Measurements from ENCODE around the gene TMEM97.
"Not testable (repeated sequence)": the region's sequence is repeated elsewhere in the genome, so short reads cannot be mapped to it uniquely, and the experiment has no call there.

TMEM97 gene

GRCh38 chr17:28335959-28336871 lies 17.2 kb downstream of the TMEM97 start:
- in situ Hi-C loops (cut with MboI; ENCODE audit: low sequenced_read_pairs): no loop called here

GRCh38 chr17:28338056-28338768 lies 19.2 kb downstream of the TMEM97 start:
- in situ Hi-C loops (cut with MboI; ENCODE audit: low sequenced_read_pairs): no loop called here

GRCh38 chr17:28338769-28339212 lies 19.8 kb downstream of the TMEM97 start:
- in situ Hi-C loops (cut with MboI; ENCODE audit: low sequenced_read_pairs): not testable (repeated sequence)

GRCh38 chr17:28339431-28339830 lies 20.4 kb downstream of the TMEM97 start:
- in situ Hi-C loops (cut with MboI; ENCODE audit: low sequenced_read_pairs): no loop called here

GRCh38 chr17:28340374-28340773 lies 21.4 kb downstream of the TMEM97 start:
- in situ Hi-C loops (cut with MboI; ENCODE audit: low sequenced_read_pairs): no loop called here

- in situ Hi-C loops (cut with MboI; ENCODE audit: low sequenced_read_pairs): no loop called here
Measured at GRCh38 chr17:28341516-28341915, 22.5 kb downstream of the TMEM97 start.

GRCh38 chr17:28342313-28342712 lies 23.3 kb downstream of the TMEM97 start:
- in situ Hi-C loops (cut with MboI; ENCODE audit: low sequenced_read_pairs): no loop called here

GRCh38 chr17:28343491-28343932 lies 24.5 kb downstream of the TMEM97 start:
- in situ Hi-C loops (cut with MboI; ENCODE audit: low sequenced_read_pairs): no loop called here

- in situ Hi-C loops (cut with MboI; ENCODE audit: low sequenced_read_pairs): no loop called here
Measured at GRCh38 chr17:28344011-28344410, 25.0 kb downstream of the TMEM97 start.

GRCh38 chr17:28344435-28344901 lies 25.5 kb downstream of the TMEM97 start:
- in situ Hi-C loops (cut with MboI; ENCODE audit: low sequenced_read_pairs): no loop called here

GRCh38 chr17:28345419-28346198 lies 26.6 kb downstream of the TMEM97 start:
- in situ Hi-C loops (cut with MboI; ENCODE audit: low sequenced_read_pairs): no loop called here

GRCh38 chr17:28346199-28346580 lies 27.2 kb downstream of the TMEM97 start:
- in situ Hi-C loops (cut with MboI; ENCODE audit: low sequenced_read_pairs): no loop called here

GRCh38 chr17:28346746-28347246 lies 27.8 kb downstream of the TMEM97 start:
- in situ Hi-C loops (cut with MboI; ENCODE audit: low sequenced_read_pairs): no loop called here

- in situ Hi-C loops (cut with MboI; ENCODE audit: low sequenced_read_pairs): no loop called here
Measured at GRCh38 chr17:28347261-28347891, 28.4 kb downstream of the TMEM97 start.

- in situ Hi-C loops (cut with MboI; ENCODE audit: low sequenced_read_pairs): no loop called here
Measured at GRCh38 chr17:28348979-28349378, 30.0 kb downstream of the TMEM97 start.

- in situ Hi-C loops (cut with MboI; ENCODE audit: low sequenced_read_pairs): no loop called here
Measured at GRCh38 chr17:28350271-28350670, 31.3 kb downstream of the TMEM97 start.

GRCh38 chr17:28357061-28357900 lies 38.3 kb downstream of the TMEM97 start, which contains the start of gene POLDIP2:
TSS of gene POLDIP2 (minus strand) at chr17:28357527. CDS start at chr17:28357448, 79 bp downstream.
- in situ Hi-C loops (cut with MboI; ENCODE audit: low sequenced_read_pairs): no loop called here

GRCh38 chr17:28357901-28358197 lies 38.8 kb downstream of the TMEM97 start:
- in situ Hi-C loops (cut with MboI; ENCODE audit: low sequenced_read_pairs): no loop called here

GRCh38 chr17:28363186-28363585 lies 44.2 kb downstream of the TMEM97 start:
- in situ Hi-C loops (cut with MboI; ENCODE audit: low sequenced_read_pairs): no loop called here

Data from HL-60/S4 treated with phorbol 12-myristate 13-acetate at 8.2 ng/mL for 4 days and 3 days (cell line).